GM20000 (cell line): Measurements from ENCODE around the gene ATIC.

ENCODE experiments used
- DNase-seq: peaks from one replicate; pipeline ENCODE4 v3.0.0; 2012; ENCODE audit warnings: low spot score
- CTCF ChIP-seq: IDR thresholded peaks from 2 replicates; pipeline ENCODE4 v1.5.1; 2012; ENCODE audit warnings: mild to moderate bottlenecking, control low read depth; ENCODE audit errors: extremely low read depth, missing control alignments

ATIC gene

GRCh38 chr2:215399067-215399716 is 87.3 kb downstream of the ATIC start:
- no peak for TF ChIP-seq CTCF
- no peak for DNase-seq
